PC-9 (cell line): Measurements from ENCODE around the gene POMZP3.
"Not testable (repeated sequence)": the region's sequence is repeated elsewhere in the genome, so short reads cannot be mapped to it uniquely, and the experiment has no call there.

Experiments
- CTCF ChIP-seq: fragments of 200-600 bp; sonication (generic); conservative IDR thresholded peaks from 2 replicates; pipeline ENCODE4 v1.6.1; 2017; ENCODE audit warnings: mixed run types, antibody characterized with exemption, mild to moderate bottlenecking, moderate library complexity
- EZH2 ChIP-seq: fragments of 200-600 bp; sonication (generic); IDR thresholded peaks from 2 replicates; pipeline ENCODE4 v1.8.0; 2017; ENCODE audit warnings: antibody characterized with exemption, low read depth

- TF ChIP-seq EZH2, CTCF: not testable (repeated sequence)
Observed at GRCh38 chr7:76572296-76572695, 54.8 kb downstream of the POMZP3 start.
